Left lung (tissue), 10 donors: ENCODE results near the gene DCXR. TPM values are rescaled to one million over a fixed set of nuclear protein-coding genes. Genes with fewer than 3 reads are reported as not detected.

Source experiments
- ATAC-seq: fragments of 200-7000 bp; cut with Tn5 transposase; one replicate; pipeline ENCODE4 v1.9.1; 2020; ENCODE audit warnings: moderate library complexity
- DNase-seq, 4 donors: peaks; one replicate each; pipeline ENCODE4 v3.0.0-alpha.2; 2013 to 2020
- H3K27ac ChIP-seq, 2 donors: fragments of 200-600 bp; sonication (generic) in 1 of 2; one replicate each; pipeline versions ENCODE4 v1.5.0 to v1.8.0; 2020 to 2021
- H3K27me3 ChIP-seq, 2 donors: fragments of 200-600 bp; sonication (generic) in 1 of 2; one replicate each; pipeline versions ENCODE4 v1.5.0 to v1.8.0; 2020 to 2021
- H3K36me3 ChIP-seq, 2 donors: fragments of 200-600 bp; sonication (generic) in 1 of 2; one replicate each; pipeline versions ENCODE4 v1.5.0 to v1.8.0; 2020 to 2021
- H3K4me1 ChIP-seq, 2 donors: fragments of 200-600 bp; one replicate each; pipeline ENCODE4 v1.8.0; 2021
- H3K4me3 ChIP-seq, 2 donors: fragments of 200-600 bp; sonication (generic) in 1 of 2; one replicate each; pipeline versions ENCODE4 v1.5.0 to v1.8.0; 2020 to 2021; ENCODE audit warnings: mild to moderate bottlenecking in 1 of 2
- H3K9me3 ChIP-seq, 2 donors: fragments of 200-600 bp; sonication (generic) in 1 of 2; one replicate each; pipeline versions ENCODE4 v1.5.0 to v1.8.0; 2020 to 2021
- CTCF ChIP-seq, 2 donors: fragments of 200-600 bp; sonication (generic) in 1 of 2; IDR thresholded peaks; one replicate each; pipeline versions ENCODE4 v1.5.0 to v1.8.0; 2021; ENCODE audit warnings: antibody characterized with exemption in 2 of 2
- intact Hi-C, 2 donors: fragments of 100-400 bp; cut with DNase I; formaldehyde crosslinking; loops; one replicate each; pipeline versions ENCODE4 v1.11.2 to v1.14.2; 2022
- polyA plus RNA-seq, 6 donors: library from polyadenylated mRNA; unstranded; fragments of 120-200 nt; gene quantifications; one replicate each; pipeline ENCODE4 v1.2.1, GENCODE V29; 2013; ENCODE audit not compliant: insufficient read length in 6 of 6
- total RNA-seq, 2 donors: library from RNA; stranded (reverse); fragmentation: NEBNext Ultra II Directional; extraction: Animal tissue kit (Norgen Biotek cat#: 25700); gene quantifications; one replicate each; pipeline ENCODE4 v1.2.1, GENCODE V29; 2021
- donor health status: DM: no; HTN: yes; CAD: no.
- donor health status: DM: no; HTN: no; CAD: no.

DCXR gene
- total and polyA plus RNA-seq, 8 donors = 56.0 to 152 (median 79.4) TPM

GRCh38 chr17:82084373-82085030 is 47.0 kb upstream of the DCXR start:
- no peak for ATAC-seq
- H3K27me3 ChIP-seq = no peaks in the 10 kb centered on the region
- no peaks in the 10 kb centered on the region for H3K9me3 ChIP-seq
- H3K36me3 ChIP-seq = peaks cover 0 to 100% of the 10 kb centered on the region in 2 donors
- intact Hi-C loops = no loop called here
- DNase-seq = no peak
- TF ChIP-seq CTCF (IDR thresholded peaks at IDR 0.05) = no peak
- H3K4me3 ChIP-seq = no peak overlapping the region
- no peaks in the 10 kb centered on the region for H3K4me1 ChIP-seq
- H3K27ac ChIP-seq = no peak overlapping the region

- H3K36me3 ChIP-seq = peaks cover 0 to 100% of the 10 kb centered on the region in 2 donors
- H3K27ac ChIP-seq = no peak overlapping the region
- no peaks in the 10 kb centered on the region for H3K4me1 ChIP-seq
- no peak for TF ChIP-seq CTCF (IDR thresholded peaks at IDR 0.05)
- ATAC-seq = no peak
- no peaks in the 10 kb centered on the region for H3K27me3 ChIP-seq
- H3K9me3 ChIP-seq = no peaks in the 10 kb centered on the region
- DNase-seq = no peak
- H3K4me3 ChIP-seq = no peak overlapping the region
- intact Hi-C loops = no loop called here
Measured at GRCh38 chr17:82083533-82084359, 46.2 kb upstream of the DCXR start.

- Histone ChIP-seq H3K27ac (no peak overlapping the region), H3K27me3 (no peaks in the 10 kb centered on the region), H3K9me3 (no peaks in the 10 kb centered on the region), H3K36me3 (peaks cover 0 to 100% of the 10 kb centered on the region in 2 donors), H3K4me3 (no peak overlapping the region), H3K4me1 (no peaks in the 10 kb centered on the region)
- no peak for TF ChIP-seq CTCF (IDR thresholded peaks at IDR 0.05)
- DNase-seq (no peak), ATAC-seq (no peak)
- intact Hi-C loops = no loop called here
Measured at GRCh38 chr17:82083009-82083408, 45.5 kb upstream of the DCXR start.

- Histone ChIP-seq H3K27me3 (no peaks in the 10 kb centered on the region), H3K4me1 (no peaks in the 10 kb centered on the region), H3K4me3 (no peak overlapping the region), H3K36me3 (peaks cover 0 to 100% of the 10 kb centered on the region in 2 donors), H3K9me3 (no peaks in the 10 kb centered on the region), H3K27ac (no peak overlapping the region)
- TF ChIP-seq CTCF (IDR thresholded peaks at IDR 0.05) = no peak
- DNase-seq = no peak
- intact Hi-C loops = no loop called here
- no peak for ATAC-seq
Measured at GRCh38 chr17:82082456-82082855, 45.0 kb upstream of the DCXR start.

- intact Hi-C loops = no loop called here
- no peaks in the 10 kb centered on the region for H3K4me1 ChIP-seq
- H3K4me3 ChIP-seq = no peak overlapping the region
- no peaks in the 10 kb centered on the region for H3K27me3 ChIP-seq
- ATAC-seq = no peak
- DNase-seq = no peak
- peaks cover 0 to 99% of the 10 kb centered on the region in 2 donors for H3K36me3 ChIP-seq
- H3K27ac ChIP-seq = no peak overlapping the region
- H3K9me3 ChIP-seq = no peaks in the 10 kb centered on the region
- TF ChIP-seq CTCF (IDR thresholded peaks at IDR 0.05) = no peak
Measured at GRCh38 chr17:82081966-82082365, 44.5 kb upstream of the DCXR start.
